Left ventricle myocardium inferior (tissue), 1 donor: ENCODE measurements around the gene MARCHF6. TPM values are rescaled to one million over a fixed set of nuclear protein-coding genes. Genes with fewer than 3 reads are reported as not detected.
"Not testable (repeated sequence)": the region's sequence is repeated elsewhere in the genome, so short reads cannot be mapped to it uniquely, and the experiment has no call there.

ENCODE experiments used
- DNase-seq: peaks from one replicate; pipeline ENCODE4 v3.0.0-alpha.2; 2020
- H3K27ac ChIP-seq: fragments of 200-600 bp; replicated peaks from 2 replicates; pipeline ENCODE4 v1.8.0; 2021
- H3K27me3 ChIP-seq: fragments of 200-600 bp; 2 replicates; pipeline ENCODE4 v1.8.0; 2021; ENCODE audit warnings: low read depth
- H3K36me3 ChIP-seq: fragments of 200-600 bp; 2 replicates; pipeline ENCODE4 v1.8.0; 2021
- H3K4me1 ChIP-seq: fragments of 200-600 bp; 2 replicates; pipeline ENCODE4 v1.8.0; 2021
- H3K4me3 ChIP-seq: fragments of 200-600 bp; 2 replicates; pipeline ENCODE4 v1.8.0; 2021; ENCODE audit warnings: mild to moderate bottlenecking, moderate library complexity
- H3K9me3 ChIP-seq: fragments of 200-600 bp; replicated peaks from 2 replicates; pipeline ENCODE4 v1.8.0; 2021
- CTCF ChIP-seq: fragments of 200-600 bp; IDR thresholded peaks from 2 replicates; pipeline ENCODE4 v1.8.0; 2021; ENCODE audit warnings: antibody characterized with exemption, mild to moderate bottlenecking, borderline replicate concordance
- intact Hi-C: fragments of 100-400 bp; cut with micrococcal nuclease; formaldehyde crosslinking; loops from one replicate; pipeline ENCODE4 v1.11.0; 2022
- total RNA-seq: library from RNA; stranded (reverse); fragmentation: NEBNext Ultra II Directional; extraction: Animal tissue kit (Norgen Biotek cat#: 25700); gene quantifications from one replicate; pipeline ENCODE4 v1.2.1, GENCODE V29; 2021
- donor health status: DM: no; HTN: yes; CAD: no; lungs with severe emphysema.

The MARCHF6 gene
- total RNA-seq, 1 donor from 2014 or later: 162 TPM

GRCh38 chr5:10381803-10382202, 28.3 kb downstream of the MARCHF6 start:
- Histone ChIP-seq H3K27me3 (no peaks in the 10 kb centered on the region), H3K36me3 (peaks cover 29% of the 10 kb centered on the region), H3K9me3 (no peaks in the 10 kb centered on the region), H3K4me3 (no peak overlapping the region), H3K27ac (no peak overlapping the region), H3K4me1 (peaks cover 32% of the 10 kb centered on the region)
- DNase-seq: no peak
- TF ChIP-seq CTCF: no peak
- intact Hi-C loops: no loop called here

DNA sequence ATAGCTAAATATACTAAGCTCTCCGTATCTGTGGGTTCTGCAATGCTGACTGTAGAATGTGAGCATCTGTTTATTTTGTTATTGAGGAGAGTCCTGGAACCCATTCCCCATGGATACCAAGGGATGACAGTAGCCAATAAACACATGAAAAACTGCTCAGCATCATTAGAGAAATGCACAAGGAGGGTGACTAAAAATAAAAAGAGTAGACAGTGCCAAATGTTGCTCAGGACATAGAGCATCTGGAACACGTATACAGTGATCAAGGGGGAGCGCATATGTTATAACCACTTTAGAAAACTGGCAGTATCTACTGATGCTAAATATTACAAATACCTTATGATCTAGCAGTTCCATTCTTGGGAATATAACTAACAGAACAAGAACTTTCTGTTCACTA, 31.0 kb downstream of the MARCHF6 start:
- intact Hi-C loops: no loop called here
- Histone ChIP-seq H3K27me3 (no peaks in the 10 kb centered on the region), H3K9me3 (no peaks in the 10 kb centered on the region), H3K4me3 (no peak overlapping the region), H3K36me3 (peaks cover 44% of the 10 kb centered on the region), H3K4me1 (peaks cover 12% of the 10 kb centered on the region), H3K27ac (peak overlapping the region; percentile 32)
- DNase-seq: no peak
- no peak for TF ChIP-seq CTCF

DNA sequence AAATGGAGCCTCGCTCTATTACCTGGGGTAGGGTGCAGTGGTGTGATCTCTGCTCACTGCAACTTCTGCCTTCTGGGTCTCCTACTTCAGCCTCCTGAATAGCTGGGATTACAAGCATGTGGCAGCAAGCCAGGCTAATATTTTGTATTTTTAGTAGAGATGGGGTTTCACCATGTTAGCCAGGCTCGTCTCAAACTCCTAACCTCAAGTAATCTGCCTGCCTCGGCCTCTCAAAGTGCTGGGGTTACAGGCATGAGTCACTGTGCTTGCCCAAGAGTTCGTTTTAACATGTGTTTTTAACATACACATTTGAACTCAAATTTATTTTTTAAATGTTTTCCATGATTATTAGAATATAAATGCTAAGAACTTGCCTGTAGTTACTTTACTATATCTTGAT, 34.2 kb downstream of the MARCHF6 start:
- Histone ChIP-seq H3K9me3 (no peaks in the 10 kb centered on the region), H3K36me3 (peaks cover 60% of the 10 kb centered on the region), H3K27me3 (no peaks in the 10 kb centered on the region), H3K4me1 (peaks cover 17% of the 10 kb centered on the region), H3K27ac (no peak overlapping the region), H3K4me3 (no peak overlapping the region)
- no peak for DNase-seq
- intact Hi-C loops: no loop called here
- no peak for TF ChIP-seq CTCF

- no peak for TF ChIP-seq CTCF
- Histone ChIP-seq H3K36me3 (peaks cover 87% of the 10 kb centered on the region), H3K27ac (no peak overlapping the region), H3K27me3 (no peaks in the 10 kb centered on the region), H3K4me1 (peaks cover 8% of the 10 kb centered on the region), H3K4me3 (no peak overlapping the region), H3K9me3 (no peaks in the 10 kb centered on the region)
- no peak for DNase-seq
- intact Hi-C loops: no loop called here
These were observed 37.6 kb downstream of the MARCHF6 start for GRCh38 chr5:10391130-10391529.

DNA sequence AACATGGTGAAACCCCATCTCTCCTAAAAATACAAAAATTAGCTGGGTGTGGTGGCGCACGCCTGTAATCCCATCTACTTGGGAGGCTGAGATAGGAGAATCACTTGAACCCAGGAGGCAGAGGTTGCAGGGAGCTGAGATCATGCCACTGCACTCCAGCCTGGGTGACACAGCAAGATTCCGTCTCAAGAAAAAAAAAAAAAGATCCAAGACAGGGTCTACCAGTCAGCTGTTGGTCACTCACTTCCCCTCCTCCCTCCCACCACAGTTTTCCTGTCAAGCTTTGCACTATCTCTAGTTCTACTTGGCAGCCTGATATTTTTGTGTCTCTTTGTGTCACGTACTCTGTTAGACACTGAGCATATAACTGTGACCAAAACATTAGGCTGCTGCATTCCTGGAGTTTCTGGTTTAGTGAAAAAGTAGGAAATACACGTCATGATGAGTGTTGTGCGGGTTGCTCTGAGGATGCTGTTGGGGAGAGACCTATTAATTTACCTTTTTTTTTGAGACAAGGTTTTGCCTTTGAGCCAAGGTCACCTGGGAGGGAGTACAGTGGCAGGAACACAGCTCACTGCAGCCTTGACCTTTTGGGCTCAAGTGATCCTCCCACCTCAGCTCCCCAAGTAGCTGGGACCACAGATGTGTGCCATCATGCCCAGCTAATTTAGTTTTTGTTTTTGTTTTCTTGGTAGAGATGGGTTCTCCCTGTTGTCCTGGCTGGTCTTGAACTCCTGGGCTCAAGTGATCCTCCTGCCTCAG, 39.3 kb downstream of the MARCHF6 start:
- H3K4me3 ChIP-seq, H3K27me3 ChIP-seq, intact Hi-C loops, DNase-seq, H3K4me1 ChIP-seq, H3K9me3 ChIP-seq: not testable (repeated sequence)
- Histone ChIP-seq H3K36me3 (peaks cover 89% of the 10 kb centered on the region), H3K27ac (peak overlapping the region; percentile 68)

GRCh38 chr5:10393491-10393890, 40.0 kb downstream of the MARCHF6 start:
- intact Hi-C loops: no loop called here
- Histone ChIP-seq H3K27ac (peak overlapping the region; percentile 68), H3K4me3 (no peak overlapping the region), H3K36me3 (peaks cover 86% of the 10 kb centered on the region), H3K9me3 (no peaks in the 10 kb centered on the region), H3K27me3 (no peaks in the 10 kb centered on the region), H3K4me1 (peaks cover 8% of the 10 kb centered on the region)
- no peak for DNase-seq
- no peak for TF ChIP-seq CTCF
